NCI-H2107 (cell line): ENCODE measurements around the gene HOTAIR.

Experiments used
- DNase-seq: peaks from one replicate; lab custom pipeline; 2025; lab: John Stamatoyannopoulos, UW

HOTAIR gene

GRCh38 chr12:53988541-53989226 is 13.9 kb upstream of the HOTAIR start:
- DNase-seq = no peak

DNA sequence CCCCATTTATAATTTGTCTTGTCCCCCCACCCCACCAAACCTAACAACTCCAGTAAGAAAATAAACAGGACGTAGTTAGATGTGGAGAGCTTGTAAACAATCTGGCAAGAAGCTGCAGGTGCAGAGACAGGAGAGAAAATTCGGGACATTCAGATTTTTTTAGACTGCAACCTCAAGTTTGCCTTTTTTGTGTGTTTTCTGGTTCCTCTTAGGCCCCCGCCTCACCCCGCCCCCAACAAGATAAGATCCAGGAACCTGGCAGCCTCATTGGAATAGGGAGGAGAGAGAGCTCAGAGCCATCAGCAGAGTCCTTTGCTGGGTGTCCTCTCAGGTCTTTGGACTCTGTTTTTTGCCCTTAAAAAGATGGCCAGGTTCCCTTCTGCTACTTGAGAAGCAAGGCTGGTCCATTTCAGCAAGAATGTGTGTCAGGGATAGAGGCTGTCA is 13.1 kb upstream of the HOTAIR start:
- DNase-seq = no peak

DNA sequence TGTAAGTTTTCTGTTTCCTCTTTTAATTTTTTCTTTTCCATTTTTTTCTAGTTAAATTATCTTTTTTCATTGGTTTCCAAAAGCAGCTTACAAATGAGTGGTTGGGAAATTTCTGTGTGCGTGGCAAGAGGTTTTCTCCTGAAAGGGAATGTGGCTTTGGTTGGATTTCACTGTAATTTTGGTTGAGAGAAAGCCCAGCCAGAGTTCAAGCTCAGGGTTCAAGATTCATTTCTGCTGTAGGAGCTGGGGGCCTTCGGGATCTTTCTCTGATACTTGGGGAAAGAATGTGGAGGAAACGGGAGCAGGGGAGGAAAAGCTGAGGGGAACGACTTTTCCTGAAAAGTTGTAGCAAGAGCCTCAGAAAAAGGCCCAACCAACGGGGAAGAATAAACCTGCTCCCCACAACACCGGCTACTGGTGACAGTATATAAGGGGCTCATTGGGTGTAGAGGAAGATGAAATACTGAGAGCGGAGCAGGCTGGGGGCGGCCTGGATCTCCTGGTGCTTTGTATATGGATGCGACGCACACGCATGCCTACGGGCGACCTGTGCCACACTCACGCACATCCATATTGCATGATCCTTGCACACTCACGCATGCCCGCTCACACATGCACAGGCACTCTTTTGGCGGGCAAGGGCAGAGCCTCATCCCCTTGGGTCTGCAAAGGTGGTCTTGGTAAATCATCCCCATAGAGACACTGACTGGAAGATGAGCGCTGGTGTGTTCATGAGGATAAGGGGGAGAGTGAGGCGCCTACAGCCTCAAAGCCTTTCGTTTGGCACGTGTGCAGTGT is 12.1 kb upstream of the HOTAIR start:
- no peak for DNase-seq

DNA sequence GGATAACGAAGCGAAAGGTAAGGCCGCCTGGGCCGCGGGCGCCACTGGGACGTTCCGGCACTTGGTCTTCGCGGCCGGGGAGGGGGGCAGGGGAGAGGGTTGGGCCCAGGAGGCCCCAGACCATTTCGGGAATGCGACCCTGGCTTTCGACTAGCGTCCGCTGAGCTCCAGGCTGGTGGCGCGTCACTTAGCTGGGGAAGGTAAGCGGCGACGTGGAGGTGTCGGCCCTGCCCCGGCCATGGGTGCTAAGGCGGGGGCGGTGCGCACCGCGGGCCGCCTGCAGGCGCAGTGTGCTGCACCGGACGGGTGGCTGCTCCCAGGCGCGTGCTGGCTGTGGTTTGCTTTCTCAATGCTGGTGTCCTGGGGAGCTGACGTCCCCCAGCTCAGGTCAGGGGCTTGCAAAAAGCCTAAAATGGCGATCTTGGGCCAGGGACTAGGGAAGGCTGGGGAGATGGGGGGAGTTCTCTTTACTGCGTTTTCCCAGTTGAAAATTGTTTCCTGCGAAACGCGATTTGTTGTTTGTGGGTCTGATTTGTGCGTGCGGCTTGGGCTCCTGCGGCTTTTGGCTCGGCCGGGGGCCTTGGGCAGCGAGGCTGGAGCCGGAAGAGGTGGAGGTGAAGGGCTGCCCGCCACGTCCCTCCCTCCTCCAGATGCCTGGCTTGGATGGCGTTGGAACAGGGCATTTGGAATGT is 11.4 kb upstream of the HOTAIR start:
- DNase-seq = no peak

DNA sequence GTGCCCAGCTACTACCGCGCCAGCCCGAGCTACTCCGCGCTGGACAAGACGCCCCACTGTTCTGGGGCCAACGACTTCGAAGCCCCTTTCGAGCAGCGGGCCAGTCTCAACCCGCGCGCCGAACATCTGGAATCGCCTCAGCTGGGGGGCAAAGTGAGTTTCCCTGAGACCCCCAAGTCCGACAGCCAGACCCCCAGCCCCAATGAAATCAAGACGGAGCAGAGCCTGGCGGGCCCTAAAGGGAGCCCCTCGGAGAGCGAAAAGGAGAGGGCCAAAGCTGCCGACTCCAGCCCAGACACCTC is 10.9 kb upstream of the HOTAIR start:
- no peak for DNase-seq

GRCh38 chr12:53984901-53985691 is 10.3 kb upstream of the HOTAIR start, which contains the start of gene HOXC10:
Gene HOXC10, plus strand, starts transcription at chr12:53985146. Its CDS starts 114 bp downstream, at chr12:53985260.
- peak; percentile 61 for DNase-seq

DNA sequence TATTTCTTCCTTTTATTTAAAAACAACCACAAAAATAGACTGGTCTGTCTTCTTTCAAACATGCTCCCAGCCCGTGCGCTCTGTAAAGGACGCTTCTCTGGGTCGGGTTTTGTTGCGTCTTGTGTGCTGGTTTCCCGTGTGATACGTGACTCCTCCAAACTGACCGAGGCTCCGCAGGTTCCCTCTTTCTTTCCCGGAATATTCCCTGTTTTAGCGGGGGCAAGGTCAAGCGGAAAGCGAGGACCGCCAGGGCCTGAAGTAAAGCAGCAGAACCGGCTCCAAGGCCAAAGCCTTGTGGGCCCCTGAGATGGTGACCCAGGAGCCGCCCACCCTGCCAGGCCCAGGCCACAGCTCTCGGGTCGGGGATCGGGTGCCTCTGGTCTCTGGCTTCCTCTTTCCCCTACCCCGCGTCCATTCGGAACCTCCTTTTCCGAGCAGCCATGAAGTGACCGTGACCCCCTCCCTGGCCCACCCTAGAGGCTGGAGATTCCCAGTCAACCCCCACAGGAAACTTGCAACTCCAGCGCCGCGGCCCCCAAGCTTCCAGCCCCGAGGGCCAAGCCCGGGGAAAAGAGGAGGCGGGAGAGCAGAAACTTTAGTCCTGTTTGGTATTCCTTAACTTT is 9.3 kb upstream of the HOTAIR start:
- DNase-seq = no peak

DNA sequence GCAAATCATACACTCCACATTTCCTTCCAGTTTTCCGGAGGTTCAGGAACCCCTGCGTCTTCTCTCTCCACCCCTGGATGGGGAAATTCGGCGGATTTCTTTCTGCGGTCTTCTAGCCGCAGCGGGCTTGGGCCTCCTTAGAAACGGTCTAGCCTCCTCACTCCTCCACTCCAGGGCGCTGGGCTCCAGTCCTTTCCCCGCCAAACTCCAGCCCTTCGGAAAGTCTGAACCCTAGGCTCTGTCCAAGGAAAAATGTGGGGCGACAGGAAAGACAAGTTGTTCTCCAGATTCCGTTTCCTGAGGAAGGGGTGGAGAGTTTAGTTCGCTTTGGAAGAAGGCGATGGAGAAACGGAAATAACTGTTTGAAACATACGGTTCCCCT is 8.8 kb upstream of the HOTAIR start:
- no peak for DNase-seq

GRCh38 chr12:53982648-53983567 is 8.2 kb upstream of the HOTAIR start:
- no peak for DNase-seq

GRCh38 chr12:53981634-53982565 is 7.1 kb upstream of the HOTAIR start:
- DNase-seq = no peak

GRCh38 chr12:53980802-53981496 is 6.2 kb upstream of the HOTAIR start:
- DNase-seq = no peak

DNA sequence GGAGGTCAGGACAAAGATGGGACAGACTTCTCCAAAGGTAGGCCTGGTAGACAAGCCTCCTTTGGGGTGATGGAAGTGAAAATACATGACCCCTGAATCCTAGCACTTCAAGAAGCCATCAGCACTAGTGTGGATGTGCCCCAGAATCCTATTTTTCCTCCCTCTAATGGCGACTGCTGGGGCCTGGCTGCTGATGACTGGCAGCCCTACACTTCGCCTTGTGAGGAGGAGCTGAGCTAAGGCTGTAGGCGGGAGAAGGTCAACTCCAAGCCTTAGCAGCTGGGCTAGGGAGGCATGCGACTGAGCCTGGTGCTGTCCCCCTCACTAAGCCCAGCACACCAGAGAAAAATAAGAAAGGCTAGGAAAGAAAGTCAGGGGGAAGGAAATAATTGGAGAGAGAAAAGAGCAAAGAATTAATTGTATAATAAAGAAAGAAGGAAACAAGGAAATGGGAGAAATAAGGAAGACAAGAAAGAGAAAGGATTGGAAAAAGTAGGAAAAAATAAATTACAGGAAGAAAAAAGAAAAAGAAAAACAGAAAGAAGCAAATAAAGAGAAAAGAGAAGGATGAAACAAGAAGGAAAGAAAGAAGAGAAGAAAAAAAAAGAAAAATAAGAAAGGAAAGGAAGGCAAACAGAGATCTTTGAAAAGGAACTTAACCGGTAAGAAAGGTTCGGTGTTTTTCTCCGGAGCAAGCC is 5.5 kb upstream of the HOTAIR start:
- no peak for DNase-seq

- DNase-seq = no peak
Measured at GRCh38 chr12:53978477-53979356, 4.0 kb upstream of the HOTAIR start.

DNA sequence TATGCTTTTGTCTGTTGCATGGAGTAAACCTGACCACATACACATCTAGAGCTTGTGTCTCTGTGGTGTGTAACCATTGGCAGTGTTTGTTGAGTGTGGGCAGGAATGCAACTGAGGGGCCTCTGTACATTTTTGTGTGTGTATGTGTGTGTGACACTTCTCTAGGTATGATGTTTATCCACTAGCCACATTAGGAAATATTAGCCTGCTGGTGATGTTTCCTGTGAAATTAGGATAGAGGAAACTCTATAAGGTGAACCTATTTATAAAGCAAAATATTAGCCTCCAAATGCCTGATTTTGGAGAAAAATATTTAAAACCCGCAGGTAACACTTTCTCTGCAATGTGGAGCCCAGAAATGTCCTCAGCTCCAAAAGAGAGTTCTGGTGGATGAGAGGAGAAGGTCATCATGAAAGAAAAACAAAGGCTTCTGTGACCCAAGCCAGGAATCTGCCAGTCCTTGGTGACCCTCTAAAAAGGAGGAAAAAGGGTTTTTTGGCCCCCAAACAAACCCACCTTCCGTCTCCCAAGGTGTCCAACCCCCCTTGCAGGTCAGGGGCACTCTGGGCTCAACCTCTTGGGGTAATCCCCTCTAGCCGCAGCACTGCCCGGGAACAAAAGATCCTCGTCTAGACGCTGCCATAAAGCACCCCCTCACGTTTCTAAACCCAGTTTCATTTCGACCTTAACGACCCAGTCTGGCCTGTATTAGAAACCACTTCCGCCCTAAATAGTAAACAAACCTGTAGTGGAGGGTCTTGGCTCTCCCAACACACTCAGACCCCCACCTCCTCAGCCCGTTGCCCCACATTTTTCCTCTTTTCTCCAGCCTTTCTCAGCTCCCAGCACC is 3.1 kb upstream of the HOTAIR start:
- no peak for DNase-seq

GRCh38 chr12:53976823-53977595 is 2.3 kb upstream of the HOTAIR start:
- DNase-seq = no peak
